HG02610 (cell line): ENCODE results near the gene DPF3.

Experiments used
- ATAC-seq: cut with Tn5 transposase; IDR thresholded peaks from one replicate; pipeline ENCODE4 v1.9.1; 2021; ENCODE audit warnings: mild to moderate bottlenecking, moderate library complexity; ENCODE audit not compliant: unreplicated experiment

DPF3 gene

GRCh38 chr14:72606879-72607278, 287.0 kb downstream of the DPF3 start:
- no peak for ATAC-seq

- ATAC-seq: no peak
These were observed 288.0 kb downstream of the DPF3 start for GRCh38 chr14:72605921-72606220.

DNA sequence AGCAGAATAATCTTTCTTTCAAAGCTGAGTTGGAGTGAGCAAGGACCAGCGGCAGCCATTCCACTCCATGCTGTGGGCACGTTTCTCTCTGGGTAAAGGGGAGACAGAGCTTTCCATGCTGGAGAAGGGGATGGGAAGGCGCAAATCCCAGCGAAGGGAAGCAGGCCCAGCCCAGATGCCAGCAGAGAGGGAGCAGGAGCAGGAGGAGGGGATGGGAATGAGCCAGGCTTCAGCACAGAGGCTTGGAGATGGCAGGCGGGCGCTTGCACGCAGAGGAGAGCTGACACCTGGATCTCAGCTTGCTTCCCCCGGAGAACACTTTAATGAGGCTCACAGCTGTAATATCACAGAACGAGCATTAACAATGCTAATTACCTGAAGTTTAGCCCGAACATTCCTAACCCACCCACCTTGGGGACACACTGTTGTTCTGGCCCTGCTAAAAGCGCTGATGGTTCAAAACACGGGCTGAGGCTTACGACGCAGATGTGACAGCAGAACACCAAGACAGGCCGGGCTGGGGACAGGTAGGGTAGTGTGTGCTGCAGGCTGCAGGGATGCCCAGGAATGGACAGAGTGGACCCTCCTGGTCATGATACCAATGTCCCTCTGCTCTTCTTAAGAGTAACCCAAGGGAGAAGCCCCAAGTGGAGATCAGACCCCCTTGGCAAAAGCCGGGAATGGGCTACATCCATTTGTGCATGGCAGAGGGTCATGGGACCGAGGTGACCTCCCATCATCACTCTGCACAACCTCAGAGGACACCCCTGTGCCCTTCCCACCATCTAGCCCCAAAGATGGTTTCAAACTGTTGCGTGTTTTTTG, 288.6 kb downstream of the DPF3 start:
- ATAC-seq: no peak

GRCh38 chr14:72604133-72604532, 289.8 kb downstream of the DPF3 start:
- no peak for ATAC-seq

DNA sequence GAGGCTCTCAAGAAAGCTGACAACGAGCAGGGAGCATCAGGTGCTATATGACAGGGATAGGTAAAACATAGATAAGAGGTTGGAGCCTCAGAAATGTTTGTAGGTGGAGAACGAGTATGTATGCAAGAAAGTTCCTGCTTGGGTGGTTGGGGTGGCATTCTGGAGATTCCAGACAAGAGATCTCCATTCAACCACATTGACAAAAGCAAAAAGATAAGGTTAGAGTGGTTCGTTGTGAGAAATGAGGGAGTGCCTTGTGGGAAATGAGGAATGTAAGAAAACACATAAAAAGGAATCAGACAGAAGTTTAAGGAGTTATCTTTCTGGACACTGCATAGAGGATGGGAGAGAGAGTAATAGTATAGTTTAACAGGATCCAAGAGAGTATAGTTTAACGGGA, 290.3 kb downstream of the DPF3 start:
- no peak for ATAC-seq

- ATAC-seq: no peak
These were observed 293.2 kb downstream of the DPF3 start for GRCh38 chr14:72600551-72601330.

DNA sequence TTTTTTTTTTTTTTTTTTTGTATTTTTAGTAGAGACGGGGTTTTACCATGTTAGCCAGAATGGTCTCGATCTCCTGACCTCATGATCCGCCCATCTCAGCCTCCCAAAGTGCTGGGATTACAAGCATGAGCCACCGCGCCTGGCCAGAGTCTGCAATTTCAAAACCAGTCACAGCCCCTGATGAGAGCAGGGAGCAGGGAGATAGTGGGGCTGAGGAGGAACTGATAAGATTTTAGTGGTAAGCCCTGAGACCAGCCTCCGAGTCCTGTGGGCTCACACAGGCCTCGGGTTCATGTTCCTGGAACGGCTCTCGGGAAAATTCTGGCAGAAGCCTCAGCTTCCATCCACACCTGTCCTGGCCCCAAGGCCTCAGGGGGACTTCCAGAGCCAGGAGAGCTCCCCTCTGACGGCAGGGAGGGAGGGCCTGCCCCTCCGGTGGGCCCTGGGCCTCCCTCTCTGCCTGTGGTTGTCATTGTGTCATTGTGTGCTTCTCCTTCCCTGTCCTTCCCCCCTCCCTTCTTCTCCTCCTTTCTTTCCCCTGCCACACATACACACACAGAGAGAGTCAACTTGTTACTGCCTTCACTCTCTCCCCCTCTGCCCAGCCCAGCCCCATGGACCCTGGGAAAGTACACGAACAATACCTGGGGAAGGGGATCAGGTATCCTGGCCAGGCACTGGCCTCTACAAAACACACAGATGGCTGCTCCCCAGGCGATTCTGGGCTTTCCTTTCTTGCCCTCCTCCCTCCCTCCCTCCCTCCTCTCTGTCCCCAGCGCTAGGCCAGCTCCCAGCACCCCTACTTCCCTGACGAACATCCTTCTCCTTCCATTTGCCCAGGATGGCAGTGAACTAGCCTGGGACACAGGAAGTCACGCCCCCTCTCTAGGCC, 294.1 kb downstream of the DPF3 start:
- no peak for ATAC-seq

GRCh38 chr14:72598306-72598705, 295.6 kb downstream of the DPF3 start:
- no peak for ATAC-seq

DNA sequence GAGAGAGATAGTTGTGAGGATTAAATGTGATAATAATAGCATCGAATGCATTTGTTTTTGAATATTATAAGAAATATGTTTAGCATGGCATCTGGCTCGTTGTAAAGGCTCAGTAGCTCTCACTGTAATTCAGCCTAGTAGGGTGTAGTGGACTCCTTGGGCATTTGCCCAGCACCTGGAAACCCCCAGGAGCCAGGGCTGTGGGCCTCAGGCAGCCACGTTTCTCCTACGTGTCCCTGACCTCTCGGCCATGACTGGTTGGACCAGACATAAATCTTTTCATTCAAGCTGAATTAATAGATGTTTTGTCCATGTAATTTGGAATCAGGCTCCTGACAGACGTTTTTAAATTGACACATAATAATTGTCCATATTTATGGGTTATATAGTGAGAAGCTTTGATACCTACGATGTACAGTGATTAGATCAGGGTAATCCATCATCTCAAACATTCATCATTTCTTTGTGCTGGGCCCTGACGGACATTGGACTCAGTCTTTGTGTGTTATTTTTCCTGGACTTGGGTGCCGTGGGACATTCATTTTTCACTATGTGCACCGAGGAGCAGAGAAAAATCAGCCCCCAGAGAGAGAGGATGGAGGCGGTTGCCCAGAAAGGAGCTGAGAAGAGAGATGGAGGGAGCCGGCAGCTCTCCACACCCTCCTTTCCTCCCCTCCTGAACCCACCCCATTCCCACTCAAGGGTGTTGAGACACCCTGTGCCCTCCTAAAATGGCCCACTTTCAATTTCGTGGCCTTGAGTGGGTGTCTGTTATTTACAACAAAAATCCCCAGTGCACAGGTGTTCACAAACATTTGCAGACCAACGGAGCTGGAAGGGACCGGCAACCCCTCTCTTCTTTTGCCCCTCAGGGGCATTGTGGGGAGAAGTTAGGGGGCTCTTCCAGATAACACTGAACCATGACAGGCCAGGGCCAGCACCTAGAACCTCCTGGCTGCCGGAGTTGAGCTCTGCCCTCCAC, 296.4 kb downstream of the DPF3 start:
- no peak for ATAC-seq

DNA sequence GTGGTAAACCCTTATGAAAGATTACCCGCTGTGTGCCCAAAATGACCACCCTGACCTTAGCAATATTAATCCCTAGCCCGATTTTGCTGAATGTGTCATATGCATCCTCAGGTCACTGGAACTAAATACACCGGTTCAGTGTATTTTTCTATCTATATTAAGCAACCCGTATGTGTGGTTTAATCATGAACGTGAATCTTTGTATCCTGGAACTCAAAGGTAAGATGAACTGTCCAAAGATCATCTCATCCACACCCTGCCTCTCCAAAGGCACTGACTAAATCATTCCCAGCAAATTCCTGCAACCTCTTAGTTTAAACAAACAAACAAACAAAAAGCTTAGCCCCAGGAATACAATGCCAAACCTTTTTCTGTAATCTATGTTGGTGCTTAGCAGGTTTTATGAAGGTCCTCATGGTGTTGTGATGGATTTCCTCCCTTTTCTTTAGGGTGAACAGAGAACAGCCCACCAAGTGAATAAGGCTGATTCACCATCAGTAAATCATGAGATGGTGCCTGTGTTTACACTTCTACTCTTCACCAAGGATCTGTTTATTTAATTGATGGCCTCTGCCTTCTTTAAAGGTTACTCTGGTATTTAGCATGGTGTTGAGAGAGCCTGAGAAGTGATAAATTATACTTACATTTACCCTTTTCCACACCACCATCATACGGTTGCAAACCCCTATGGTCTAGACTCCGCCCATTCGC, 298.6 kb downstream of the DPF3 start:
- ATAC-seq: no peak

DNA sequence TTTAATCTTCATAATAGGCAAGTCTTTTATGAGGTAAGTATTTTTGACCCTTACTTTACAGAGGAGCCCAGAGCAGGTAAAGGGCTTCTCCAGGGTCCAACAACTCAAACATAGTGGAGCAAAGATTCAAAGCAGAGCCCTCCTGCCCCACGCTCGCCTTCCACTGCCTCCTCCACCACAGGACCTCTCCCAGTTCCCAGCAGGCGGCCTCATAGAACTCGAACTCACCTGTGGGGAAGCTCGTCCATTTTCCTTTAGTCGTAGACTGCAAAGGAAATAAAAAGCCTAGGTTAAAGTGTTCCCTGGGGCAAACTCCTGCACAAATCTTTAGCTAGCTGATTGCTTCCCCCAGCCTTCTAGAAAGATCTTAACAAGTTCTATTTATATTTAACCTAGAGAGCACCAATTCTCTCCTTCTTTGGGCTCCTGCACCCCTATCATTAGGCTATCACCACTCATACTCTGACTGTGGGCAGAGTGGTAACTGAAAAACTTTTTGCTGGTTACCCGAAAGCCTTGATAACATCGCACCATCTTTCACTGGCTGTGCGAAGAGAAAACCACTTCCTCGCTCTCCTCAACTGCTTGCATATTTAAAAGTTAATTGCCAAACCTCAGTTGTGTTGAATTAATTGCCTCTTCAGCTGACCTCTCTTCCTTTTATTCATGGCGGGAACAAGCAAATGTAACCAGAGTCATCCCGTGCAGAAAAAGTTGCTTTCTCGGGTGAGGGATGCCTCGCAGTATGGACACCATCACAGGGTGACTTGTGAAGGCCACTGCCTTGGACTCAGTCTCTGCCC, 299.6 kb downstream of the DPF3 start:
- no peak for ATAC-seq

DNA sequence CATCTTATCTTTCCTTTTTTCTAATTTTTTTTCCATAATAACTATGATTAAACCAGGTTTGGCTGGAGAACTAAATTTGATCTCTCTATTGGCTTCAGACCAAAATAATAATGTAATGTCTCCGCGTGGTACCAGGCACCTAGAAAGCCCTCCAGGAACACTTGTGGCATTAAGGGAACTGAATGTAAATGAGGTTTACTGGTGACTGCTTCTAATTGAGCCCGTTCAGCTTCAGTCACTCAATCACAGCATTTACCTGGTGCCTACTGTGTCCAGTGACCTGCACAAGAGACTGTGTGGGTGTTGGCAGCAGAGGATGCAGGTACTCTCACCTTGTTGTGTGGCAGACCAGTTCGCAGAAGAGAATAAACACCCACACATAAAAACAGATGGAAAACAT, 302.5 kb downstream of the DPF3 start:
- no peak for ATAC-seq

GRCh38 chr14:72590577-72590976, 303.3 kb downstream of the DPF3 start:
- no peak for ATAC-seq

DNA sequence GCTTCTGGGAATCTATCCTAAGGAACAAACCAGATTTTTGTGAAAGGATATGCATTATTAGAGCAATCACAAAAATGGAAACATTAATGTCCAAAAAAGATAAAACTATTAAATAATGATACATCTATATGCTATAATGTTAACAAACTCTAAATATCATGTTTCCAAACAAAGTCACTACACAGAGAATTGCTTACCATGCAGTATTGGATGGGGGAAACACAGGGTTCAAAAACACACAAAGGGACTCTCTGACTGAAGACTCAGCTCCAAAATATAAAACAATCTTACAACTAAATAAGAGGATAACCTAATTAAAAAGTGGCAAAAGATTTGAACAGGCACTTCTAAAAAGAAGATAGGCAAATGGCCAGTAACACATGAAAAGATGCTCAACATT, 304.2 kb downstream of the DPF3 start:
- no peak for ATAC-seq

GRCh38 chr14:72588521-72588920, 305.4 kb downstream of the DPF3 start:
- no peak for ATAC-seq

DNA sequence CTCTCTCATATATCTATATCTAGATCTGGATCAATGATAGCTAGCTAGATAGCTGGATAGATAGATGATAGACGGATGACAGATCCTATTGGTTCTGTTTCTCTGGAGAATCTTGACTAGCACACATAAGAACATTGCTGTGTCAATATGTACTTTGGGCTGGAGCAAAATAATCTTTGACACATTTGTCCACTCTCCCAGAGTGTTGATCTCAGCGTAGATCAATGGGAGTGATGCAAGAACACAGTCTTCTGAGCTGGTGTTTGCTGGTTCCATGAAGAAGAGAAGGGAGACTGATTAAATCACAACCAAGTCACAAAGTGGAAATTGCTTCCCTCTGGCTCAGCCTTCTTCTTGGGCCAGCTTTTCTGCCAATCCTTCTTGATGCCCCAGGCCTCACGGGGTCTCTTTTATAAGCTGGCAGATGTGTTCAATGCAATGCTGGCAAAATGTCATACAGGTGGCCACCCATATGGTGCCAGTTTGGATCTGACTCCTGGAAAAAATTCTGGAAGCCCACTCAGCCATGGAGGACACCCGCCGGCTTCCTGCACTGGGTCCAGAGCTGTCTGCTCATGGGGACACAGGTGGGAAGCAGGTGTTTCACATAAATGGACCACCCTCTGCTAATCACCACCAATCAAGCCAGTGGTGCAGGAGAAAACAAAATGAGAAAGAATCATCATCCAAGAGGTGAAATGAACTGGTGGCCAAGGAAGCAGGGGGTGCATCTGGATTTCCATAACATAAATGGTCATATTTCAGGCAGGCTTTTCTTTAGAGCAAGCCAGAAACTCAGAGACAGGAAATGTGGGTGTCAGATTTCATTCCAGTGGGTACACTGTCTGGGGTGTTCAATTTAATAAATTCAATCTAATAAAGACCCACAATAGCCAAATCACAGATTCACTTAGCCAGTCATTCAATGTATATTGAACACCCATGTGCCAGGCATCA, 310.3 kb downstream of the DPF3 start:
- ATAC-seq: no peak

GRCh38 chr14:72582582-72582981, 311.3 kb downstream of the DPF3 start:
- no peak for ATAC-seq

- no peak for ATAC-seq
These were observed 315.4 kb downstream of the DPF3 start for GRCh38 chr14:72578514-72578913.
